A673 (cell line): ENCODE measurements around the gene MRPL48.

Experiments used
- EZH2 ChIP-seq: fragments of 200-600 bp; sonication (generic); IDR thresholded peaks from 2 replicates; pipeline ENCODE4 v1.6.1; 2017; ENCODE audit warnings: borderline replicate concordance, low read depth, mild to moderate bottlenecking, mixed read lengths, antibody characterized with exemption, low read length; ENCODE audit not compliant: poor library complexity, severe bottlenecking
- TF ChIP-seq, protein P1 (sequence below): fragments of 300-800, 200-600 bp; sonication (generic); conservative IDR thresholded peaks from 2 replicates; pipeline ENCODE4 v1.5.1; 2017; ENCODE audit warnings: low read depth, mild to moderate bottlenecking, antibody characterized with exemption, low read length, moderate library complexity, mixed read lengths

DNA sequence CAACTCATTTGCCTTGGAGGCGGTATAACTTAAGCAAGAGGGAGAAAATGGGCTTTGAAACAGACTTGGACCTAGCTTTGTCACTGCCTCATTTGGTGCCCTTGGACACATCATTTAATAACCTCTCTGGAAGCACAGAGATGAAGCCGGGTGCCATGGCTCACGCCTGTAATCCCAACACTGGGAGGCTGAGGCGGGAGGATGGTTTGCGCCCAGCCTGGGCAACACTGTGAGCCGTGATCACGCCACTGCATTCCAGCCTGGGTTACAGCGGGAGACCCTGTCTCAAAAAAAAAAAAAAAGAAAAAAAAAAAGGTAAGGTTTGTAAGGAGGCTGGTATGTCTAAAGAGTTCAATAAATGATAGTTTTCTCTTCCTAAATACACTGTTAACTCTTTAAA is 88.2 kb downstream of the MRPL48 start:
- TF ChIP-seq EZH2, result no peak
- TF ChIP-seq, protein P1, sequence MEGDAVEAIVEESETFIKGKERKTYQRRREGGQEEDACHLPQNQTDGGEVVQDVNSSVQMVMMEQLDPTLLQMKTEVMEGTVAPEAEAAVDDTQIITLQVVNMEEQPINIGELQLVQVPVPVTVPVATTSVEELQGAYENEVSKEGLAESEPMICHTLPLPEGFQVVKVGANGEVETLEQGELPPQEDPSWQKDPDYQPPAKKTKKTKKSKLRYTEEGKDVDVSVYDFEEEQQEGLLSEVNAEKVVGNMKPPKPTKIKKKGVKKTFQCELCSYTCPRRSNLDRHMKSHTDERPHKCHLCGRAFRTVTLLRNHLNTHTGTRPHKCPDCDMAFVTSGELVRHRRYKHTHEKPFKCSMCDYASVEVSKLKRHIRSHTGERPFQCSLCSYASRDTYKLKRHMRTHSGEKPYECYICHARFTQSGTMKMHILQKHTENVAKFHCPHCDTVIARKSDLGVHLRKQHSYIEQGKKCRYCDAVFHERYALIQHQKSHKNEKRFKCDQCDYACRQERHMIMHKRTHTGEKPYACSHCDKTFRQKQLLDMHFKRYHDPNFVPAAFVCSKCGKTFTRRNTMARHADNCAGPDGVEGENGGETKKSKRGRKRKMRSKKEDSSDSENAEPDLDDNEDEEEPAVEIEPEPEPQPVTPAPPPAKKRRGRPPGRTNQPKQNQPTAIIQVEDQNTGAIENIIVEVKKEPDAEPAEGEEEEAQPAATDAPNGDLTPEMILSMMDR, result no peak
